DLD1 (cell line): ENCODE results near the gene LGR6.
"Not testable (repeated sequence)": the region's sequence is repeated elsewhere in the genome, so short reads cannot be mapped to it uniquely, and the experiment has no call there.

Source experiments
- in situ Hi-C: cut with HindIII; loops from 2 replicates; pipeline ENCODE4 v1.10.0; 2017; ENCODE audit warnings: low sequenced_read_pairs

LGR6 gene

GRCh38 chr1:202158810-202159533 is 34.6 kb upstream of the LGR6 start:
- in situ Hi-C loops: no loop called here

GRCh38 chr1:202159534-202160371 is 33.8 kb upstream of the LGR6 start:
- in situ Hi-C loops: no loop called here

GRCh38 chr1:202160377-202160940 is 33.1 kb upstream of the LGR6 start, which contains the start of gene PTPN7:
Gene PTPN7, minus strand, starts transcription at chr1:202160602. Its CDS starts 1,200 bp downstream, at chr1:202159402.
- in situ Hi-C loops: no loop called here

GRCh38 chr1:202161151-202162046 is 32.2 kb upstream of the LGR6 start:
- in situ Hi-C loops: no loop called here

- in situ Hi-C loops: no loop called here
Observed at GRCh38 chr1:202162047-202162417, 31.6 kb upstream of the LGR6 start.

GRCh38 chr1:202162418-202163280 is 30.9 kb upstream of the LGR6 start:
- in situ Hi-C loops: no loop called here

- in situ Hi-C loops: no loop called here
Observed at GRCh38 chr1:202163281-202164270, 30.0 kb upstream of the LGR6 start.

- in situ Hi-C loops: no loop called here
Observed at GRCh38 chr1:202164271-202165037, 29.1 kb upstream of the LGR6 start.

GRCh38 chr1:202165267-202165941 is 28.2 kb upstream of the LGR6 start:
- in situ Hi-C loops: no loop called here

- in situ Hi-C loops: no loop called here
Observed at GRCh38 chr1:202165942-202166843, 27.4 kb upstream of the LGR6 start.

GRCh38 chr1:202167054-202167453 is 26.5 kb upstream of the LGR6 start:
- in situ Hi-C loops: not testable (repeated sequence)

- in situ Hi-C loops: no loop called here
Observed at GRCh38 chr1:202167708-202168415, 25.7 kb upstream of the LGR6 start.

- in situ Hi-C loops: no loop called here
Observed at GRCh38 chr1:202168861-202169260, 24.7 kb upstream of the LGR6 start.

GRCh38 chr1:202170726-202171125 is 22.9 kb upstream of the LGR6 start:
- in situ Hi-C loops: no loop called here

GRCh38 chr1:202171292-202172014 is 22.1 kb upstream of the LGR6 start:
- in situ Hi-C loops: no loop called here
